NCI-H1436 treated with DMSO at 0.1 percent for 48 hours (cell line): ENCODE data around the gene BANF1.
A peak's percentile ranks its signal among the peaks of the same experiment; 100 is the strongest.

ENCODE experiments used
- DNase-seq: peaks from one replicate; lab custom pipeline; 2025; lab: John Stamatoyannopoulos, UW

Gene BANF1

GRCh38 chr11:66001942-66002647, at the start of gene BANF1, which contains the start of gene EIF1AD:
TSS of gene BANF1 (plus strand) at chr11:66002503. CDS start at chr11:66003251, 748 bp downstream.
TSS of gene EIF1AD (minus strand) at chr11:66002157. CDS start at chr11:66000389, 1,768 bp downstream.
- DNase-seq: peak; percentile 80

- DNase-seq: no peak
Observed at GRCh38 chr11:65953471-65953870, 48.8 kb upstream of the BANF1 start.

GRCh38 chr11:65954771-65955170, 47.5 kb upstream of the BANF1 start:
- no peak for DNase-seq

- DNase-seq: no peak
Observed at GRCh38 chr11:65958291-65958690, 44.0 kb upstream of the BANF1 start.

GRCh38 chr11:65958774-65959420, 43.4 kb upstream of the BANF1 start:
- no peak for DNase-seq

- DNase-seq: no peak
Observed at GRCh38 chr11:65960824-65961266, 41.5 kb upstream of the BANF1 start.

GRCh38 chr11:65961267-65962140, 40.8 kb upstream of the BANF1 start, which contains the start of gene SART1:
TSS of gene SART1 (plus strand) at chr11:65961734. CDS start at chr11:65961781, 47 bp downstream.
- peak; percentile 87 for DNase-seq

GRCh38 chr11:65962141-65962564, 40.1 kb upstream of the BANF1 start:
- no peak for DNase-seq

GRCh38 chr11:65964906-65965305, 37.4 kb upstream of the BANF1 start:
- no peak for DNase-seq

- DNase-seq: no peak
Observed at GRCh38 chr11:65965986-65966762, 36.1 kb upstream of the BANF1 start.

- DNase-seq: no peak
Observed at GRCh38 chr11:65967329-65967934, 34.9 kb upstream of the BANF1 start.

- DNase-seq: no peak
Observed at GRCh38 chr11:65968600-65969482, 33.5 kb upstream of the BANF1 start.

GRCh38 chr11:65972116-65972515, 30.2 kb upstream of the BANF1 start:
- no peak for DNase-seq

GRCh38 chr11:65973439-65974110, 28.7 kb upstream of the BANF1 start:
- no peak for DNase-seq

GRCh38 chr11:65975771-65976170, 26.5 kb upstream of the BANF1 start:
- DNase-seq: no peak

- no peak for DNase-seq
Observed at GRCh38 chr11:65976216-65977176, 25.8 kb upstream of the BANF1 start.

GRCh38 chr11:65977621-65978390, 24.5 kb upstream of the BANF1 start:
- no peak for DNase-seq
